WTC11 (cell line): Measurements from ENCODE around the gene CAMK2A. TPM values are rescaled to one million over a fixed set of nuclear protein-coding genes. Genes with fewer than 3 reads are reported as not detected.

ENCODE experiments used
- ATAC-seq: fragments of 200-7000 bp; cut with Tn5 transposase; 2 replicates; pipeline ENCODE4 v1.10.0; 2021; ENCODE audit warnings: mild to moderate bottlenecking, moderate library complexity
- CTCF ChIA-PET: fragments of 300-600 bp; sonication (Branson Sonifier 250); formaldehyde crosslinking; loops from one replicate; lab custom pipeline; 2021; ENCODE audit warnings: antibody characterized with exemption; lab: Charles Lee
- POLR2A ChIA-PET: fragments of 350-600 bp; sonication (Branson Sonifier 250); formaldehyde crosslinking; loops from one replicate; lab custom pipeline; 2021; ENCODE audit warnings: antibody characterized with exemption; lab: Charles Lee
- DNase-seq: peaks from one replicate; pipeline ENCODE4 v3.0.0; 2021; ENCODE audit warnings: low spot score
- H3K27ac Mint-ChIP-seq: 2 replicates; pipeline ENCODE4 v1.8.0; 2021; ENCODE audit warnings: mixed read lengths
- H3K27me3 Mint-ChIP-seq: 2 replicates; pipeline ENCODE4 v1.8.0; 2021; ENCODE audit warnings: low read depth, mild to moderate bottlenecking, moderate library complexity, mixed read lengths
- H3K36me3 Mint-ChIP-seq: 2 replicates; pipeline ENCODE4 v1.8.0; 2021; ENCODE audit warnings: mixed read lengths
- H3K4me1 Mint-ChIP-seq: 2 replicates; pipeline ENCODE4 v1.8.0; 2022; ENCODE audit warnings: mixed read lengths
- H3K4me3 Mint-ChIP-seq: 2 replicates; pipeline ENCODE4 v1.8.0; 2021; ENCODE audit warnings: mild to moderate bottlenecking, moderate library complexity, mixed read lengths
- H3K9me3 Mint-ChIP-seq: 2 replicates; pipeline ENCODE4 v1.8.0; 2021; ENCODE audit warnings: mixed read lengths
- ATF1 ChIP-seq: sonication (generic); formaldehyde crosslinking; IDR thresholded peaks from 2 replicates; pipeline ENCODE4 v1.8.1; 2023; ENCODE audit warnings: mild to moderate bottlenecking, moderate library complexity, missing genetic modification reagents
- ELF4 ChIP-seq: sonication (generic); formaldehyde crosslinking; IDR thresholded peaks from 2 replicates; pipeline ENCODE4 v1.8.1; 2022; ENCODE audit warnings: low read depth, mild to moderate bottlenecking, moderate library complexity, missing genetic modification reagents
- JAZF1 ChIP-seq: fragments of 250-450 bp; sonication (Bioruptor Pico); IDR thresholded peaks from 2 replicates; pipeline ENCODE4 v1.9.0; 2021; ENCODE audit warnings: moderate library complexity, mild to moderate bottlenecking, inconsistent platforms
- MXD4 ChIP-seq: fragments of 250-450 bp; sonication (Bioruptor Pico); IDR thresholded peaks from 2 replicates; pipeline ENCODE4 v1.8.0; 2021; ENCODE audit warnings: mild to moderate bottlenecking, moderate library complexity, borderline replicate concordance
- NFE2L1 ChIP-seq: sonication (generic); formaldehyde crosslinking; IDR thresholded peaks from 2 replicates; pipeline ENCODE4 v1.8.1; 2023; ENCODE audit warnings: missing genetic modification reagents
- SMAD3 ChIP-seq: sonication (generic); formaldehyde crosslinking; IDR thresholded peaks from 2 replicates; pipeline ENCODE4 v1.8.0; 2022; ENCODE audit warnings: missing genetic modification reagents, mild to moderate bottlenecking, borderline replicate concordance
- TCF7 ChIP-seq: sonication (generic); formaldehyde crosslinking; IDR thresholded peaks from 2 replicates; pipeline ENCODE4 v1.8.0; 2022; ENCODE audit warnings: mild to moderate bottlenecking, low read depth, missing genetic modification reagents, moderate library complexity
- ZNF121 ChIP-seq: sonication (generic); formaldehyde crosslinking; IDR thresholded peaks from 2 replicates; pipeline ENCODE4 v1.8.0; 2023; ENCODE audit warnings: missing genetic modification reagents
- ZNF138 ChIP-seq: sonication (generic); formaldehyde crosslinking; conservative IDR thresholded peaks from 2 replicates; pipeline ENCODE4 v1.8.1; 2022; ENCODE audit warnings: mild to moderate bottlenecking, moderate library complexity, missing genetic modification reagents
- ZNF317 ChIP-seq: sonication (generic); formaldehyde crosslinking; IDR thresholded peaks from 2 replicates; pipeline ENCODE4 v1.8.1; 2023; ENCODE audit warnings: low read depth, mild to moderate bottlenecking, moderate library complexity, missing genetic modification reagents, borderline replicate concordance
- ZNF423 ChIP-seq: fragments of 250-450 bp; sonication (Bioruptor Pico); IDR thresholded peaks from 2 replicates; pipeline ENCODE4 v2.1.2; 2022; ENCODE audit warnings: mild to moderate bottlenecking, moderate library complexity
- ZNF671 ChIP-seq: fragments of 250-450 bp; sonication (Bioruptor Pico); IDR thresholded peaks from 2 replicates; pipeline ENCODE4 v1.8.0; 2021; ENCODE audit warnings: mild to moderate bottlenecking
- total RNA-seq: library from RNA; stranded (reverse); gene quantifications from 3 replicates; pipeline ENCODE4 v1.2.3, GENCODE V29; 2021
- TF ChIP-seq, protein P1 (sequence below): fragments of 250-450 bp; sonication (Bioruptor Pico); IDR thresholded peaks from 2 replicates; pipeline ENCODE4 v1.9.0; 2021; ENCODE audit warnings: mild to moderate bottlenecking
- TF ChIP-seq, protein P2 (sequence below): sonication (generic); formaldehyde crosslinking; IDR thresholded peaks from 2 replicates; pipeline ENCODE4 v1.8.0; 2022; ENCODE audit warnings: missing genetic modification reagents
- TF ChIP-seq, protein P3 (sequence below): sonication (generic); formaldehyde crosslinking; IDR thresholded peaks from 2 replicates; pipeline ENCODE4 v1.8.0; 2023; ENCODE audit warnings: missing genetic modification reagents
- TF ChIP-seq, protein P4 (sequence below): sonication (generic); formaldehyde crosslinking; IDR thresholded peaks from 2 replicates; pipeline ENCODE4 v1.8.0; 2023; ENCODE audit warnings: missing genetic modification reagents, mild to moderate bottlenecking, borderline replicate concordance
- TF ChIP-seq, protein P5 (sequence below): sonication (generic); formaldehyde crosslinking; IDR thresholded peaks from 2 replicates; pipeline ENCODE4 v1.8.1; 2022; ENCODE audit warnings: missing genetic modification reagents, borderline replicate concordance
- TF ChIP-seq, protein P6 (sequence below): sonication (generic); formaldehyde crosslinking; IDR thresholded peaks from 2 replicates; pipeline ENCODE4 v1.8.1; 2023; ENCODE audit warnings: mild to moderate bottlenecking, missing genetic modification reagents, moderate library complexity

Gene CAMK2A
- total RNA-seq, 1 experiment from 2014 or later = 0.13 TPM

DNA sequence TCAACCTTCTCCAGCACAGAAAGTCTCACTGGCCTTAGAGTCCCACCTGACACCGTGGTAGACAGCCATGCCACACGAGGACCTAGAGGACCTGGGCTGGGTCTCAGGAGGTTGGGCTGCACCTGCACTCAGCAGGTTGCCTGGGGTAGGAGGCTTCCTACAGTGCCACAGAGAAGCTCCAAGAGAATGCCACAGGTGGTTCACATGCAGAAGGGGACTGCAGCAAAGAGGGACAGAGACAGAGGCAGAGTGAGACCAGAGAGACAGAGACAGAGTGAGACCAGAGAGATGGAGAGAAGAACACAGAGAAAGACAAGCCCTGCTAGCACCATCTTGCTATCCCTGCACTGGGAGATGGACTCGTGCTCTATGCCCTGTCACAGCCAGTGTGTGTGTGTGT, 5.7 kb downstream of the CAMK2A start:
- TF ChIP-seq TCF7 (CRISPR knock-in tag) = no peak
- TF ChIP-seq, all 79 proteins: peak for 0
- no peaks in the 10 kb centered on the region for H3K36me3 Mint-ChIP-seq
- H3K9me3 Mint-ChIP-seq = no peaks in the 10 kb centered on the region
- ATAC-seq (no peak), DNase-seq (no peak)
- H3K27ac Mint-ChIP-seq = no peak overlapping the region
- POLR2A ChIA-PET = no interaction called here
- peaks cover 6% of the 10 kb centered on the region for H3K4me1 Mint-ChIP-seq
- CTCF ChIA-PET = no interaction called here
- H3K27me3 Mint-ChIP-seq = no peaks in the 10 kb centered on the region
- no peak overlapping the region for H3K4me3 Mint-ChIP-seq

DNA sequence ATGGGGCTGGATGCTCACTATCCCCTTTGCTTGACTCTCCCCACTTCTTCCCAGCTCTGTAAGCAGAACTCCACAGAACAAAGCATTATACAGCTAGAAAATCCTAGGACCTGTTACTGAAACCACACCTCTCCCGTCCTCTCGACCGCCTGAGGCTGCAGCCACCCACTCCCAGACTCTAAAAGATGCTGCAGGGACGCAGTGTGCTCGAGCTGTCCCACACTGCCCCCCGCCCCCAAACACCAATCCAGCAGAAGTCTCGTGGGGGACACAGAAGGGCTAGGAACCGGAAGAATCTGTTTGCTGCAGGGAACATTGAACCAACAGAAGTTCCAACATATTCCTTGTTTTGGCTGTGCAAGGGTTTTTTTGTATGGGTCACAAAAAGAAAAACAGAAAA, 7.6 kb downstream of the CAMK2A start:
- POLR2A ChIA-PET = no interaction called here
- Mint-ChIP-seq H3K4me3 (no peak overlapping the region), H3K27me3 (no peaks in the 10 kb centered on the region)

More for the DNA sequence above, 7.6 kb downstream of the CAMK2A start:
- TF ChIP-seq ZNF671 (CRISPR knock-in tag) (no peak), ZNF317 (no peak), SMAD3 (no peak), ZNF423 (CRISPR knock-in tag) (no peak), ZNF138 (CRISPR knock-in tag) (no peak), ZNF121 (CRISPR knock-in tag) (no peak), ELF4 (CRISPR knock-in tag) (no peak), ATF1 (no peak), MXD4 (CRISPR knock-in tag) (no peak), NFE2L1 (CRISPR knock-in tag) (no peak), JAZF1 (no peak)
- TF ChIP-seq, protein P1, sequence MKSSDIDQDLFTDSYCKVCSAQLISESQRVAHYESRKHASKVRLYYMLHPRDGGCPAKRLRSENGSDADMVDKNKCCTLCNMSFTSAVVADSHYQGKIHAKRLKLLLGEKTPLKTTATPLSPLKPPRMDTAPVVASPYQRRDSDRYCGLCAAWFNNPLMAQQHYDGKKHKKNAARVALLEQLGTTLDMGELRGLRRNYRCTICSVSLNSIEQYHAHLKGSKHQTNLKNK = no peak
- TF ChIP-seq, protein P2, sequence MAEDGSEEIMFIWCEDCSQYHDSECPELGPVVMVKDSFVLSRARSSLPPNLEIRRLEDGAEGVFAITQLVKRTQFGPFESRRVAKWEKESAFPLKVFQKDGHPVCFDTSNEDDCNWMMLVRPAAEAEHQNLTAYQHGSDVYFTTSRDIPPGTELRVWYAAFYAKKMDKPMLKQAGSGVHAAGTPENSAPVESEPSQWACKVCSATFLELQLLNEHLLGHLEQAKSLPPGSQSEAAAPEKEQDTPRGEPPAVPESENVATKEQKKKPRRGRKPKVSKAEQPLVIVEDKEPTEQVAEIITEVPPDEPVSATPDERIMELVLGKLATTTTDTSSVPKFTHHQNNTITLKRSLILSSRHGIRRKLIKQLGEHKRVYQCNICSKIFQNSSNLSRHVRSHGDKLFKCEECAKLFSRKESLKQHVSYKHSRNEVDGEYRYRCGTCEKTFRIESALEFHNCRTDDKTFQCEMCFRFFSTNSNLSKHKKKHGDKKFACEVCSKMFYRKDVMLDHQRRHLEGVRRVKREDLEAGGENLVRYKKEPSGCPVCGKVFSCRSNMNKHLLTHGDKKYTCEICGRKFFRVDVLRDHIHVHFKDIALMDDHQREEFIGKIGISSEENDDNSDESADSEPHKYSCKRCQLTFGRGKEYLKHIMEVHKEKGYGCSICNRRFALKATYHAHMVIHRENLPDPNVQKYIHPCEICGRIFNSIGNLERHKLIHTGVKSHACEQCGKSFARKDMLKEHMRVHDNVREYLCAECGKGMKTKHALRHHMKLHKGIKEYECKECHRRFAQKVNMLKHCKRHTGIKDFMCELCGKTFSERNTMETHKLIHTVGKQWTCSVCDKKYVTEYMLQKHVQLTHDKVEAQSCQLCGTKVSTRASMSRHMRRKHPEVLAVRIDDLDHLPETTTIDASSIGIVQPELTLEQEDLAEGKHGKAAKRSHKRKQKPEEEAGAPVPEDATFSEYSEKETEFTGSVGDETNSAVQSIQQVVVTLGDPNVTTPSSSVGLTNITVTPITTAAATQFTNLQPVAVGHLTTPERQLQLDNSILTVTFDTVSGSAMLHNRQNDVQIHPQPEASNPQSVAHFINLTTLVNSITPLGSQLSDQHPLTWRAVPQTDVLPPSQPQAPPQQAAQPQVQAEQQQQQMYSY (CRISPR knock-in tag) = no peak
- TF ChIP-seq, protein P3, sequence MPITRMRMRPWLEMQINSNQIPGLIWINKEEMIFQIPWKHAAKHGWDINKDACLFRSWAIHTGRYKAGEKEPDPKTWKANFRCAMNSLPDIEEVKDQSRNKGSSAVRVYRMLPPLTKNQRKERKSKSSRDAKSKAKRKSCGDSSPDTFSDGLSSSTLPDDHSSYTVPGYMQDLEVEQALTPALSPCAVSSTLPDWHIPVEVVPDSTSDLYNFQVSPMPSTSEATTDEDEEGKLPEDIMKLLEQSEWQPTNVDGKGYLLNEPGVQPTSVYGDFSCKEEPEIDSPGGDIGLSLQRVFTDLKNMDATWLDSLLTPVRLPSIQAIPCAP (CRISPR knock-in tag) = no peak
- TF ChIP-seq, protein P4, sequence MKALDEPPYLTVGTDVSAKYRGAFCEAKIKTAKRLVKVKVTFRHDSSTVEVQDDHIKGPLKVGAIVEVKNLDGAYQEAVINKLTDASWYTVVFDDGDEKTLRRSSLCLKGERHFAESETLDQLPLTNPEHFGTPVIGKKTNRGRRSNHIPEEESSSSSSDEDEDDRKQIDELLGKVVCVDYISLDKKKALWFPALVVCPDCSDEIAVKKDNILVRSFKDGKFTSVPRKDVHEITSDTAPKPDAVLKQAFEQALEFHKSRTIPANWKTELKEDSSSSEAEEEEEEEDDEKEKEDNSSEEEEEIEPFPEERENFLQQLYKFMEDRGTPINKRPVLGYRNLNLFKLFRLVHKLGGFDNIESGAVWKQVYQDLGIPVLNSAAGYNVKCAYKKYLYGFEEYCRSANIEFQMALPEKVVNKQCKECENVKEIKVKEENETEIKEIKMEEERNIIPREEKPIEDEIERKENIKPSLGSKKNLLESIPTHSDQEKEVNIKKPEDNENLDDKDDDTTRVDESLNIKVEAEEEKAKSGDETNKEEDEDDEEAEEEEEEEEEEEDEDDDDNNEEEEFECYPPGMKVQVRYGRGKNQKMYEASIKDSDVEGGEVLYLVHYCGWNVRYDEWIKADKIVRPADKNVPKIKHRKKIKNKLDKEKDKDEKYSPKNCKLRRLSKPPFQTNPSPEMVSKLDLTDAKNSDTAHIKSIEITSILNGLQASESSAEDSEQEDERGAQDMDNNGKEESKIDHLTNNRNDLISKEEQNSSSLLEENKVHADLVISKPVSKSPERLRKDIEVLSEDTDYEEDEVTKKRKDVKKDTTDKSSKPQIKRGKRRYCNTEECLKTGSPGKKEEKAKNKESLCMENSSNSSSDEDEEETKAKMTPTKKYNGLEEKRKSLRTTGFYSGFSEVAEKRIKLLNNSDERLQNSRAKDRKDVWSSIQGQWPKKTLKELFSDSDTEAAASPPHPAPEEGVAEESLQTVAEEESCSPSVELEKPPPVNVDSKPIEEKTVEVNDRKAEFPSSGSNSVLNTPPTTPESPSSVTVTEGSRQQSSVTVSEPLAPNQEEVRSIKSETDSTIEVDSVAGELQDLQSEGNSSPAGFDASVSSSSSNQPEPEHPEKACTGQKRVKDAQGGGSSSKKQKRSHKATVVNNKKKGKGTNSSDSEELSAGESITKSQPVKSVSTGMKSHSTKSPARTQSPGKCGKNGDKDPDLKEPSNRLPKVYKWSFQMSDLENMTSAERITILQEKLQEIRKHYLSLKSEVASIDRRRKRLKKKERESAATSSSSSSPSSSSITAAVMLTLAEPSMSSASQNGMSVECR (CRISPR knock-in tag) = no peak
- TF ChIP-seq, protein P5, sequence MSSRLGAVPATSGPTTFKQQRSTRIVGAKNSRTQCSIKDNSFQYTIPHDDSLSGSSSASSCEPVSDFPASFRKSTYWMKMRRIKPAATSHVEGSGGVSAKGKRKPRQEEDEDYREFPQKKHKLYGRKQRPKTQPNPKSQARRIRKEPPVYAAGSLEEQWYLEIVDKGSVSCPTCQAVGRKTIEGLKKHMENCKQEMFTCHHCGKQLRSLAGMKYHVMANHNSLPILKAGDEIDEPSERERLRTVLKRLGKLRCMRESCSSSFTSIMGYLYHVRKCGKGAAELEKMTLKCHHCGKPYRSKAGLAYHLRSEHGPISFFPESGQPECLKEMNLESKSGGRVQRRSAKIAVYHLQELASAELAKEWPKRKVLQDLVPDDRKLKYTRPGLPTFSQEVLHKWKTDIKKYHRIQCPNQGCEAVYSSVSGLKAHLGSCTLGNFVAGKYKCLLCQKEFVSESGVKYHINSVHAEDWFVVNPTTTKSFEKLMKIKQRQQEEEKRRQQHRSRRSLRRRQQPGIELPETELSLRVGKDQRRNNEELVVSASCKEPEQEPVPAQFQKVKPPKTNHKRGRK (CRISPR knock-in tag) = no peak
- TF ChIP-seq, protein P6, sequence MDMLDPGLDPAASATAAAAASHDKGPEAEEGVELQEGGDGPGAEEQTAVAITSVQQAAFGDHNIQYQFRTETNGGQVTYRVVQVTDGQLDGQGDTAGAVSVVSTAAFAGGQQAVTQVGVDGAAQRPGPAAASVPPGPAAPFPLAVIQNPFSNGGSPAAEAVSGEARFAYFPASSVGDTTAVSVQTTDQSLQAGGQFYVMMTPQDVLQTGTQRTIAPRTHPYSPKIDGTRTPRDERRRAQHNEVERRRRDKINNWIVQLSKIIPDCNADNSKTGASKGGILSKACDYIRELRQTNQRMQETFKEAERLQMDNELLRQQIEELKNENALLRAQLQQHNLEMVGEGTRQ (CRISPR knock-in tag) = no peak
- Mint-ChIP-seq H3K4me1 (peaks cover 2% of the 10 kb centered on the region), H3K36me3 (no peaks in the 10 kb centered on the region), H3K27ac (no peak overlapping the region), H3K9me3 (no peaks in the 10 kb centered on the region)
- ATAC-seq = no peak
- DNase-seq = no peak
- CTCF ChIA-PET = interaction anchor here (0.6 to 1.0 kb wide), 2 partner anchors 9 to 155 kb away, joined by 3 read pairs; no protein-coding TSS in a partner anchor
